ENCODE results near the gene AAK1. TPM values are rescaled to one million over a fixed set of nuclear protein-coding genes. Genes with fewer than 3 reads are reported as not detected.

Gene AAK1
- total RNA-seq, 4 donors from 2014 or later = 34.8 to 109 (median 70.2) TPM

- Histone ChIP-seq H3K4me3 (no peak overlapping the region), H3K27ac (no peak overlapping the region), H3K9me3 (no peaks in the 10 kb centered on the region), H3K27me3 (no peaks in the 10 kb centered on the region), H3K36me3 (no peaks in the 10 kb centered on the region), H3K4me1 (peaks cover 4 to 25% (median 16%) of the 10 kb centered on the region in 4 donors)
- intact Hi-C loops (cut with DNase I; ENCODE audit: low total_unique reads) = loop anchor here (10.0 kb wide), 1 partner anchor 212 kb away; the partner anchor contains the start of gene NFU1
- TF ChIP-seq EP300 (IDR thresholded peaks at IDR 0.05; ENCODE audit: low read depth) (no peak), POLR2AphosphoS5 (IDR thresholded peaks at IDR 0.05) (no peak), CTCF (IDR thresholded peaks at IDR 0.05) (no peak), POLR2A (IDR thresholded peaks at IDR 0.05) (no peak)
- in situ Hi-C loops (cut with MboI; ENCODE audit: low pct_ligation_motif_present in 1 of 4, low pct_unique_long_range_greater_than_20kb in 1 of 4, low sequenced_read_pairs in 3 of 4) = no loop called here
- no peak for DNase-seq
- WGBS, 2 donors (ENCODE audit: low coverage in 1 of 2) = 100% methylated on average over 1 of the region's 1 CpG
These were observed 3.2 kb upstream of the AAK1 start for GRCh38 chr2:69646714-69647113.

- Histone ChIP-seq H3K4me1 (peaks cover 4 to 33% (median 24%) of the 10 kb centered on the region in 4 donors), H3K9me3 (no peaks in the 10 kb centered on the region), H3K27ac (peak overlapping the region; percentile 96 to 98 (median 98)), H3K27me3 (no peaks in the 10 kb centered on the region), H3K36me3 (no peaks in the 10 kb centered on the region), H3K4me3 (no peak overlapping the region)
- in situ Hi-C loops (cut with MboI; ENCODE audit: low pct_ligation_motif_present in 1 of 4, low pct_unique_long_range_greater_than_20kb in 1 of 4, low sequenced_read_pairs in 3 of 4) = no loop called here
- TF ChIP-seq EP300 (IDR thresholded peaks at IDR 0.05; ENCODE audit: low read depth) = no peak
- TF ChIP-seq POLR2AphosphoS5 (IDR thresholded peaks at IDR 0.05) = no peak
- no peak for TF ChIP-seq CTCF (IDR thresholded peaks at IDR 0.05)
- TF ChIP-seq POLR2A (IDR thresholded peaks at IDR 0.05) = no peak
- intact Hi-C loops (cut with DNase I; ENCODE audit: low total_unique reads) = loop anchor here (10.0 kb wide), 1 partner anchor 211 kb away; the partner anchor contains the start of gene NFU1
- DNase-seq = no peak
- WGBS, 2 donors (ENCODE audit: low coverage in 1 of 2) = 50 to 51% methylated on average over 2 of the region's 2 CpGs
These were observed 2.4 kb upstream of the AAK1 start for GRCh38 chr2:69645921-69646320.

GRCh38 chr2:69645031-69645431 lies 1.5 kb upstream of the AAK1 start:
- no peaks in the 10 kb centered on the region for H3K36me3 ChIP-seq
- H3K27ac ChIP-seq = peak overlapping the region; percentile 96 to 98 (median 98)
- 13% methylated on average over 6 to 7 of the region's 7 CpGs for WGBS, 2 donors (ENCODE audit: low coverage in 1 of 2)
- no peak for DNase-seq
- in situ Hi-C loops (cut with MboI; ENCODE audit: low pct_ligation_motif_present in 1 of 4, low pct_unique_long_range_greater_than_20kb in 1 of 4, low sequenced_read_pairs in 3 of 4) = no loop called here
- no peaks in the 10 kb centered on the region for H3K9me3 ChIP-seq
- TF ChIP-seq CTCF (IDR thresholded peaks at IDR 0.05) (no peak), EP300 (IDR thresholded peaks at IDR 0.05; ENCODE audit: low read depth) (no peak), POLR2A (IDR thresholded peaks at IDR 0.05) (no peak)
- intact Hi-C loops (cut with DNase I; ENCODE audit: low total_unique reads) = loop anchor here (10.0 kb wide), 1 partner anchor 210 kb away; the partner anchor contains the start of gene NFU1
- no peaks in the 10 kb centered on the region for H3K27me3 ChIP-seq
- H3K4me3 ChIP-seq = peak overlapping the region in 3 of 4 donors; percentile 92 to 98 (median 95)
- peaks cover 4 to 41% (median 31%) of the 10 kb centered on the region in 4 donors for H3K4me1 ChIP-seq

- WGBS, 2 donors (ENCODE audit: low coverage in 1 of 2) = 0 to 1% methylated on average over 1 to 15 of the region's 15 CpGs
- H3K4me1 ChIP-seq = peaks cover 4 to 45% (median 33%) of the 10 kb centered on the region in 4 donors
- intact Hi-C loops (cut with DNase I; ENCODE audit: low total_unique reads) (loop anchor here (10.0 kb wide), 1 partner anchor 210 kb away; the partner anchor contains the start of gene NFU1), in situ Hi-C loops (cut with MboI; ENCODE audit: low pct_ligation_motif_present in 1 of 4, low pct_unique_long_range_greater_than_20kb in 1 of 4, low sequenced_read_pairs in 3 of 4) (no loop called here)
- no peaks in the 10 kb centered on the region for H3K27me3 ChIP-seq
- DNase-seq = no peak
- H3K4me3 ChIP-seq = peak overlapping the region; percentile 92 to 98 (median 96)
- H3K36me3 ChIP-seq = no peaks in the 10 kb centered on the region
- H3K27ac ChIP-seq = peak overlapping the region; percentile 96 to 98 (median 98)
- H3K9me3 ChIP-seq = no peaks in the 10 kb centered on the region
- TF ChIP-seq CTCF (IDR thresholded peaks at IDR 0.05) (no peak), POLR2AphosphoS5 (IDR thresholded peaks at IDR 0.05) (no peak), EP300 (IDR thresholded peaks at IDR 0.05; ENCODE audit: low read depth) (no peak), POLR2A (IDR thresholded peaks at IDR 0.05) (no peak)
These were observed 1.0 kb upstream of the AAK1 start for GRCh38 chr2:69644506-69644979.
